ENCODE data around the gene MAP3K8.
"Not testable (repeated sequence)": the region's sequence is repeated elsewhere in the genome, so short reads cannot be mapped to it uniquely, and the experiment has no call there.

Gene MAP3K8

DNA sequence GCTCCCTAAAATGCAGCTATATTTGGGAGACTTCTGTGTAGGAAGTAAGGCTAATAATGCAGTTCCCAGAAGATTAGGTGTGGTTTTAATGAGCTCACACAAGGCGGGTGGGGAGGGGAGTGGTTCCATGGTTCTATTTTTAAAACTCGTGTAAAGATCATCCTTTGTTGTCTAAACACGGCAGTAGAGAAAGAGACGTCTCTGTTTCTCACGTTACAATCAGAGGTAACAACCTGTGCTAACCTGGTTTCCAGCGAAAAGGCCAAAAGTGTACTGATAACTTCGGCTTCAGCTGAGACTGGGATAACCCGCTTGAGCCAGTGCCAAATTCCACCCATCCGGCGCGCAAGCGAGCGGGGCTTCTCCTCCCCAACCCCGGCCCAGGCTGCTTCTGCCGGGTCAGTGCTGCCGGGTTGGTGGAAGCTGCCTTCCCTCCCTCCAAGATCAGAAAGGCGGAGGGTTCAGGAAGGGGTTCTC lies 2.5 kb upstream of the MAP3K8 start:
- Mint-ChIP-seq H3K27ac (peak overlapping the region; percentile 83), H3K4me3 (peak overlapping the region; percentile 54), H3K27me3 (peaks cover 5% of the 10 kb centered on the region), H3K9me3 (no peaks in the 10 kb centered on the region), H3K36me3 (peaks cover 10% of the 10 kb centered on the region), H3K4me1 (peaks cover 64% of the 10 kb centered on the region)
- CTCF ChIA-PET: interaction anchor here (0.6 to 2.1 kb wide), 5 partner anchors 10 to 105 kb away, joined by 3 to 6 read pairs (median 3); no protein-coding TSS in a partner anchor
- peak; percentile 46 for DNase-seq

DNA sequence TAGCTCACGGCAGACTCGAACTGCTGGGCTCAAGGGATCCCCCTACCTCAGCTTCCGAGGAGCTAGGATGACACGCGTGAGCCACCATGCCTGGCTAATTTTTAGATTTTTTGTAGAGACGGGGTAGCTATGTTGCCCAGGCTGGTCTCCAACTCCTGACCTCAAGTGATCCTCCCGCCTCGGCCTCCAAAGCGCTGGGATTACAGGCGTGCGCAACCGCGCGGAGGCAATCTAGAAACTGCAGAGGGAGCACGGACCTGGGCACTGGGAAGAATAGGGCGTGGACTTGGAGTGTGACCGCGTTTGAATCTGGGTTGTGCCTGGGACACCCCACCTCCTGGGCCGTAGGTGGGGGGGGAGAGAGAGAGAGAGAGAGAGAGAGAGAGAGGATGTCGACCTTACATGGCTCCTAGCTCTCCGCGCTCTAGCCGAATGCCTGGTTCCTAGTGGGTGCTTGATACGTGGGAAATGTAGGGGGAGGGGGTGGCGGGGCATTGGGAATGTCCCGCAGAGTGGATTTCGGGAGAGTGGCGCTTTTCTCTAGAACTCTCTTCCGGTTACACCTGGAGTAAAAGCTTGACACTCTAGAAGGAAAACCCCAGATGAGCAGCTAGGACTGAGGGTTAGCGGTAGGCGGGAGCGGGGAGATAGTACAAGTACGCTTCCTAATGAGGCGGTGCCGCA lies 1.2 kb upstream of the MAP3K8 start:
- Mint-ChIP-seq H3K27ac (peak overlapping the region; percentile 80), H3K4me3 (peak overlapping the region; percentile 92), H3K9me3 (no peaks in the 10 kb centered on the region), H3K36me3 (peaks cover 12% of the 10 kb centered on the region), H3K4me1 (peaks cover 66% of the 10 kb centered on the region), H3K27me3 (peaks cover 5% of the 10 kb centered on the region)
- CTCF ChIA-PET: interaction anchor here (1.0 to 2.1 kb wide), 2 partner anchors 73 to 103 kb away, joined by 3 to 6 read pairs; no protein-coding TSS in a partner anchor
- DNase-seq: peak; percentile 31

DNA sequence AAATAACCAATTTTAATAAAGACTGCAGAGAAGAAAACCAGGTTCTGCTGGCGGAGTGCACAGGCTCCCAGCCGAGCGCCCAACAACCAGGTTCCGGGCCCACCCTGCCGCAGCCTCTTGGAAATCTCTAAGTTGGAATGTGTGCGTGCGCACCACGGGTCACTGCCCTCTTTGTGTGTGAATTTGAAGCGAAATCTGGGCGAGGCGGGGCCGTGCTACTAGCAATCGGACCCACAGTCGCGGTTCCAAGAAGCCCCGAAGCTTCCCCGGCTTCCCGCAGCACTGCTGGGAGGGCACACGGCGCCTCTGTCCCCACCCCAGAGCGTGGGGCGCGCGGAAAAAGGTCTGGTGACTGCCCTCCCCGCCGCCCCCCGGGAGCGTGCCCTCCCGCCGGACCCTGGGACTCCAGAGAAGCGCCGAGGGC lies 666 bp upstream of the MAP3K8 start:
- H3K9me3 Mint-ChIP-seq: no peaks in the 10 kb centered on the region
- CTCF ChIA-PET: interaction anchor here (1.0 kb wide), 1 partner anchor 74 kb away, joined by 3 read pairs; no protein-coding TSS in a partner anchor
- H3K36me3 Mint-ChIP-seq: peaks cover 17% of the 10 kb centered on the region
- peak overlapping the region; percentile 92 for H3K4me3 Mint-ChIP-seq
- peak; percentile 67 for DNase-seq
- H3K27me3 Mint-ChIP-seq: peaks cover 5% of the 10 kb centered on the region
- H3K4me1 Mint-ChIP-seq: peaks cover 66% of the 10 kb centered on the region
- peak overlapping the region; percentile 80 for H3K27ac Mint-ChIP-seq

DNA sequence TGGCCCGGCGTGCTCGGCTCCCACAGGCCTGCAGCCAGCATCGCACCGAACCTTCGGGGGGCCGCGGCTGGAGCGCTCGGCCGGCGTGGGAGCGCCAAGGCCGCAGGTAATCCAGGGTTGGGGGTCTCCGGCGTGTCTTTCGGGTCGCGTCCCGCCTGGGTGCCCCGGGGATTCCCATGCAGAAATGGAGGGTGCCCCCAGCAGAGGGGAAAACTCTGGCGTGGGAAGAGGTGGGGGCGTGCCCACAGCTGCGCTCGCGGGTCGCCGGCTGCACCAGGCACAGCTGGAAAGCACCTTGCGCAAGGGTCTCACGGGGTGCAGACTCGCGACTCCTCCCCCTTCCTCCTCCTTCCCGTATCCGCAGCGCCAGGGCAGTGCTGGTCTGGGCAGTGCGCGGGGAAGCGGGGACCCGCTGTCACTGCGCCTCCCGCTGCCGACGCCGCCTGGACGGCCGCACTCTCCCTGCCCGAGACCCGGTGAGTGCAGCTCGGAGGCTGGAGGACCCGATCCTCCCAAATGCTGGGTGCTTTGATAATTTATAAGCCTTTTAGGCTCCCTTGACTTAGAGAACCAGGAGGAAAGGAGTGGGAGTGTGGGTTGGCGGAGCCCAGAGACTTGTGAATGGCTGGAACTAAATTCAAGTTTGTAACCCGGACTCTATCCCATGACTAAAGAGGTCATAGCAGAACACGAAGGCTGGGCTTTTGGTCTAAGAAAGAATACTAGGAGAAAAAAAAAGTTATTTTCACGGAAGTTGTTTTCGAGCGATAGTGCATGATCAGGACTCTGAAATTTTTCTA lies 489 bp downstream of the MAP3K8 start:
- Mint-ChIP-seq H3K27me3 (peaks cover 5% of the 10 kb centered on the region), H3K4me1 (peaks cover 69% of the 10 kb centered on the region), H3K27ac (peak overlapping the region; percentile 90), H3K9me3 (no peaks in the 10 kb centered on the region), H3K36me3 (peaks cover 27% of the 10 kb centered on the region), H3K4me3 (peak overlapping the region; percentile 92)
- CTCF ChIA-PET: interaction anchor here (0.8 to 1.4 kb wide), 3 partner anchors 16 to 100 kb away, joined by 3 to 5 read pairs (median 3); no protein-coding TSS in a partner anchor
- DNase-seq: peak; percentile 75

DNA sequence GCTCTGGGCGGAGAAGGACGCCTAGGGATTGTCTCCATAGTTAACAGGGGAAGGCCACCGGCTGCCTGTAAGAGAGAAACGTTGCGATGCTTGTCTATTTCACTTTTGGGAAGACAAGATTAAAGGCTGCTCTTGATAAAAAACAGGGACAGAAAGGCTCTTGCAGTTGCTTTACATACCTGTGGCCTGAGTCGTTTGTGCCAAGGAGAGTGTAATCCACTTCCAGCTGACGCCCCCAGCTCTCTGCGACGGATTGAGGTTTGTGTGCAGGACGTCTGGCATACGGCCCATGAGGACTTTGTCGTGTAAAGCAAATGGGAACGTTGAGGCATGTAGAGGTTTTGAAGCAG lies 1.1 kb downstream of the MAP3K8 start:
- H3K9me3 Mint-ChIP-seq: no peaks in the 10 kb centered on the region
- H3K27ac Mint-ChIP-seq: peak overlapping the region; percentile 90
- no peak for DNase-seq
- H3K36me3 Mint-ChIP-seq: peaks cover 30% of the 10 kb centered on the region
- CTCF ChIA-PET: interaction anchor here (0.8 to 1.4 kb wide), 3 partner anchors 15 to 99 kb away, joined by 3 to 5 read pairs (median 3); no protein-coding TSS in a partner anchor
- peaks cover 5% of the 10 kb centered on the region for H3K27me3 Mint-ChIP-seq
- peaks cover 73% of the 10 kb centered on the region for H3K4me1 Mint-ChIP-seq
- peak overlapping the region; percentile 92 for H3K4me3 Mint-ChIP-seq

DNA sequence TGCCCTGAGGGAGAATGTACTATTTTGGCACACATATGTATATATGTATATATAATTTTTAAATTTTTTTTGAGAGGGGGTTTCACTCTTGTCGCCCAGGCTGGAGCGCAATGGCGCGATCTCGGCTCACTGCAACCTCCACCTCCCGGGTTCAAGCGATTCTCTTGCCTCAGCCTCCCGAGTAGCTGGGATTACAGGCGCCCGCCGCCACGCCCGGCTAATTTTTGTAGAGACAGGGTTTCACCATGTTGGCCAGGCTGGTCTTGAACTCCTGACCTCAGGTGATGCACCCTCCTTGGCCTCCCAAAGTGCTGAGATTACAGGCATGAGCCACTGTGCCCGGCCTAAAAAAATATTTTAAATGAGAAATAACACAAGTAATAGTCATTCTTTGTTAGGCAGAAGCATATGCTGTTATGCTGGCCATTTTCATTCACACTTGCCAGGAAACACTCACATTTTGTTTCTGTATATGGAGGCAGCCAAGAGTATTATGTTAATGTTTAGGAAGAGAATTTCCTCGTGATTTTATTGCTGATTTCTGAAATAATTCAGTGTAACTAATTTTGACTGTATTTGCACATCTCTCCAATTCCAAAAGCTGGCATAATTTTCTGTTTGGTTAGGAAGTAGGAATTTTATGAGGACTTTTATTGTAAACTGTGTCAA lies 1.6 kb downstream of the MAP3K8 start:
- H3K9me3 Mint-ChIP-seq: not testable (repeated sequence)

DNA sequence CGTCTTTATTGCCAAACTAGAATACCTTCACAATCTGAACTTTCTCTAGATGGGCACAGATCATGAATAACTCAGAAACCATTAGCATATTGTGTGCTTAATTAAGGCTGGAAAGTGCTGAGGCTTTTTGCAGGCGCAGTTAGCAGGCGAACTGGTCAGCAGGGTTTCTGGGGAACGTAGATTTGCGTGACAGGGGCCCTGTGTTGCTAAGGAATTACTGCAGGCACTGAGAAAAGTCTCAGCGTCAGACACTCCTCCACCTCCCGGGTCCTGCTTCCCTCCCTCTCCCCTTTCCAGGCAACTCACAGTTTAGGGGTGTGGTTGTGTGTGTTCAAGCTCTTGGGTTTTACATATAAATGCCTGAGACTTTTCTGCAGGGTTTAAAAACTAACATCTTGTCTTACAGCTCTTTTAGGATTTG lies 2.2 kb downstream of the MAP3K8 start:
- Mint-ChIP-seq H3K27ac (peak overlapping the region; percentile 88), H3K36me3 (peaks cover 35% of the 10 kb centered on the region), H3K4me1 (peaks cover 69% of the 10 kb centered on the region), H3K4me3 (peak overlapping the region; percentile 92), H3K9me3 (no peaks in the 10 kb centered on the region), H3K27me3 (peaks cover 5% of the 10 kb centered on the region)
- no peak for DNase-seq
- CTCF ChIA-PET: interaction anchor here (2.4 kb wide), 2 partner anchors 22 to 98 kb away, joined by 9 to 12 read pairs; no protein-coding TSS in a partner anchor

More for the DNA sequence above, 1.6 kb downstream of the MAP3K8 start:
- not testable (repeated sequence) for DNase-seq, H3K27me3 Mint-ChIP-seq
- CTCF ChIA-PET: interaction anchor here (0.8 to 2.4 kb wide), 4 partner anchors 15 to 99 kb away, joined by 3 to 9 read pairs (median 4); no protein-coding TSS in a partner anchor
- Mint-ChIP-seq H3K4me3 (peak overlapping the region; percentile 92), H3K4me1 (peaks cover 73% of the 10 kb centered on the region), H3K27ac (peak overlapping the region; percentile 90), H3K36me3 (peaks cover 33% of the 10 kb centered on the region)

DNA sequence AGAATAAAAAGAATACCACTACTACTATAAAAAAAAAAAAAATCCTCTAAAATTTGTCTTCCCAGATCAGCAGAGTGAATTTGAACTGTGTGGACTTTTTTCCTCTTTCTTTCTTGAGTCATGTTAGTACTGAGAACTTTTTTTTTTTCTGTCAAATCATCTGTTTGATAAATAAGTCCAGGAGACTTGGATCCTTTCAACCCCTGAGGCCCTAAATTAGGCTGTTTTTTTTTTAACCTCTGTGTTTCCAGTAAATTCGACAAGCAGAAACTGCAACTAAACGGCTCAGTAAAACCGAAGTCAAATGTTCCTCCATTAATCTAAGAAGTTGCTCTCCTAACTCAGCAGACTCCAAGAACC lies 2.7 kb downstream of the MAP3K8 start:
- H3K4me1 Mint-ChIP-seq: peaks cover 65% of the 10 kb centered on the region
- peak overlapping the region; percentile 92 for H3K4me3 Mint-ChIP-seq
- no peaks in the 10 kb centered on the region for H3K9me3 Mint-ChIP-seq
- DNase-seq: no peak
- peak overlapping the region; percentile 88 for H3K27ac Mint-ChIP-seq
- CTCF ChIA-PET: interaction anchor here (0.9 to 2.4 kb wide), 5 partner anchors 19 to 154 kb away, joined by 3 to 12 read pairs (median 9); no protein-coding TSS in a partner anchor
- peaks cover 5% of the 10 kb centered on the region for H3K27me3 Mint-ChIP-seq
- H3K36me3 Mint-ChIP-seq: peaks cover 33% of the 10 kb centered on the region

DNA sequence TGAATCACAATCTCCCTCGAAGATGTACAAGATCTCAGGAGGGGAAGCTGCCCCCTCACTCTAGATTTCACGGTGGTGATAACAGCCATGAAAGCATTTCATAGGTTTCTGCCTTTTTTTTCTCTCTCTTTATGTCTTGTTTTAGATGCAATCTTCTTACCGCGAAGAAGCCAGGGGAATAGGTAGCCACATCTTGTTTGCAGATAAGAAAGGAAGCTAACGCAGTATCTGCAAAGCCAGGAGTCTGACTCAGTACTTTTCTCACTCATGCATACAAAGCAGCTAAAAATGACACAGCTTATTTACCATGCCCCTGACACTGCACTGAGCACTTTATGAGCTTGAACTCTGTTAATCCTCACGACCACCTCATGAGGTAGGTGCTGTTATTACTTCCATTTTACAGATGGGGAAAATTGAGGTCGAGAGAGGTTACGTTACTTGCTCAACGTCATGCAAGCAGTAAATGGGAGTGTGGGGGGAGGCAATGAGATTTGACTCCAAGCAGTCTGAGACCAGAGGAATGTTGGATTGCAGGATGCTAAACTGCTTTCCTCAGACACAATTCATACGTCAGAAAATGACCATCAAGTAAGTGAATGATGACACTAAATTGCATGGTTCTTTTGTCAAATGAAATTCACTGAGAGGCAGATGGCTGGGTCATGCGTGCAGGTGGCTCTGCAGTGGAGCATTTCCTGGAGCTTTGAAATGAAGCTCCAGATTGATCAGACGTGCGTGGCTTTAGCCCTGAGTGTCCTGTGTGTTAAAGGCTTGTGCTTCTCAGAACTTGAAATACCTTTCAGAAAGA lies 3.3 kb downstream of the MAP3K8 start:
- peaks cover 38% of the 10 kb centered on the region for H3K36me3 Mint-ChIP-seq

DNA sequence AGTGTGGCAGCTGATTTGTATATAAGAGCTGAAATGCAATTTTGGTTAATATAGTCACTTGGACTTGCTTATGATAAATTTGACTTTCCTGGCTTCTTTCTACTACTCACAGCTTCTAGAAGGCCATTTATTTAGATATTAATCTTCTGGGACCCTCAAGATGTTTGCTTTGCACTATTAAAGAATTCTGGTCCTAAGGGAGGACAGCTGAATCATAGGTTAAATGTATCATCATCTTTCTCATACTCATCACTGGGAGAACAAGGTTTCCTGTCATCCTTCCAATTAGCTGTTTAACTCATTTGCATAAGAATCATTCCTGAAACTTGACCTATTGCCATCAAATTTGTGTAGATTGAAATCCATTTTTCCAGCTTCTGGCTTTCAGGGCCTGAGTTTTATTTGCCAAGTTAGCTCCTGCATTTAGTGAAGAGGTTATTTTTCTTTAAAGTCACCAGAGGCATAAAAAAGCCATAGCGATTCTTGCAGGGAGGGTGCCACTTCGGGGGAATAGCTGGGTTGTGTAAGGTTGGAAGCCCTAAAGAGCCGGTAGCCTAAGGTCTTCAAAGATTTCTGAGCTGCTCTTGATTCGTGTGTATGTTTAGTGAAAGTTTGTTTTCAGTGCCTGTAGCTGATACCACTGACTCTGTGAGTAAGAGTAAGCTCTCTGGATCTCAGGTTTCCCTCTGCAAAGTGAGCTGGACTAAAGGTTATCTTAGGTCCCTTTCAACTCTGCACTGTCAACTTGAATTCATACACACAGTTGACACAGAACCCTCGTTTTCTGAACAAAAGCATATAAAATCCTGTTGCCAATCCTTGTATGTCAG lies 4.3 kb downstream of the MAP3K8 start:
- H3K27me3 Mint-ChIP-seq: no peaks in the 10 kb centered on the region
- no peaks in the 10 kb centered on the region for H3K9me3 Mint-ChIP-seq
- no peak for DNase-seq
- peaks cover 59% of the 10 kb centered on the region for H3K4me1 Mint-ChIP-seq
- H3K27ac Mint-ChIP-seq: peak overlapping the region; percentile 88
- peaks cover 40% of the 10 kb centered on the region for H3K36me3 Mint-ChIP-seq
- H3K4me3 Mint-ChIP-seq: peak overlapping the region; percentile 92
- CTCF ChIA-PET: interaction anchor here (0.9 to 2.4 kb wide), 9 partner anchors 8 to 440 kb away, joined by 3 to 12 read pairs (median 4); no protein-coding TSS in a partner anchor

More for the DNA sequence above, 3.3 kb downstream of the MAP3K8 start:
- peaks cover 63% of the 10 kb centered on the region for H3K4me1 Mint-ChIP-seq
- DNase-seq: peak; percentile 56
- H3K27ac Mint-ChIP-seq: peak overlapping the region; percentile 88
- CTCF ChIA-PET: interaction anchor here (0.9 to 2.4 kb wide), 9 partner anchors 9 to 439 kb away, joined by 3 to 12 read pairs (median 3); no protein-coding TSS in a partner anchor
- H3K27me3 Mint-ChIP-seq: peaks cover 5% of the 10 kb centered on the region
- no peaks in the 10 kb centered on the region for H3K9me3 Mint-ChIP-seq
- H3K4me3 Mint-ChIP-seq: peak overlapping the region; percentile 92

DNA sequence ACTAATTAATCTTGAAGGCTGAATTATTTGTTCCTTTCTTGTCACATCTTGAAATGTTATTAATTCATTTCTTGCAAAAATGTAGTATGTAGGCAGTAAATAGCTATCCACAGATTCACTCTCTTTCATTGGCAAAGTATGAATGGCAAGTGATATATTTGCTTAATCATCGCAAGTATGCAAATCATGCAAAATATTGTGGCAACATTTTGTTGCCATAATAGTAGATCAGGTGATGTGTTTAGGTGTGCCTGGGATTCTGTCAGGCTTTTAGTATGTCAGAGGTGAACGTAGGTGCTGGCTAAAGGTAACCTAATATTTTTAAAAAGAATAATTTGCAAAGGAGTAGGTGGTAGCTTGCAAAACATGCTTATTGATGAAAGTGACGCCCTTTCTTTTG lies 5.9 kb downstream of the MAP3K8 start:
- Mint-ChIP-seq H3K27me3 (no peaks in the 10 kb centered on the region), H3K9me3 (no peaks in the 10 kb centered on the region), H3K27ac (no peak overlapping the region), H3K4me3 (no peak overlapping the region), H3K4me1 (peaks cover 59% of the 10 kb centered on the region), H3K36me3 (peaks cover 45% of the 10 kb centered on the region)
- no peak for DNase-seq
- CTCF ChIA-PET: no interaction called here

DNA sequence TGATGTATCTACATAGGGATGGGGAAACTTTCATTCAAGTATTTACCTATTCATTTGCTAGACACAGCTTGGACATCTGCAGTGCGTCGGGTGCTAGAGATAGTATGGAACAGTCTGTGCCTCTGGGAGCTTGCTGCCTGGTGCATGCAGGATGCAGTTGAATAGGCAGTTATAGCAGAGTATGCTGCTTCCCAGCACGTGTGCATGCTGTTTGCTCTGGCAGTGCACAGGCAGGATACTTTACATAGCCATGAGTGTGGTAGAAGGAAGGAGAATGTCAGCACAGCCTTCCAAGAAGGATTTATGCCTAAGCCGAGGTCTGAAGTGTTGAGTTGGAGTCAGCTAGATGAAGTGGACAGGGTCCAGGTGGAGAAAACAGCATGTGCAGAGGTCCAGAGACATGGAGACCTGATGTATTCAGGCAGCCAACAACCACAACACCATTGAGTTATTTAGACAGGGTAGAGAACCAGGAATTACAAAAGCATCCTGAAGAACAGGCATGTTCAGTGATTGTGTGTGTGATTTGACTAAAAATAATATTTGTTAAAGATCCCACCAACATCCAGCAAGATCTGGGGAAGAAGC lies 8.1 kb downstream of the MAP3K8 start:
- no peak overlapping the region for H3K4me3 Mint-ChIP-seq
- H3K4me1 Mint-ChIP-seq: peaks cover 39% of the 10 kb centered on the region
- no peak for DNase-seq
- peaks cover 43% of the 10 kb centered on the region for H3K36me3 Mint-ChIP-seq
- H3K9me3 Mint-ChIP-seq: no peaks in the 10 kb centered on the region
- H3K27me3 Mint-ChIP-seq: no peaks in the 10 kb centered on the region
- CTCF ChIA-PET: interaction anchor here (1.2 kb wide), 1 partner anchor 8 kb away, joined by 3 read pairs; no protein-coding TSS in a partner anchor
- H3K27ac Mint-ChIP-seq: peak overlapping the region; percentile 6
